ENCODE data around the gene COG5. TPM values are rescaled to one million over a fixed set of nuclear protein-coding genes. Genes with fewer than 3 reads are reported as not detected.

The COG5 gene
- total and polyA plus RNA-seq, 9 of the 15 experiments (the other 6 are each of a cell fraction or from before 2014, with no cell fraction given) = 15.3 to 75.1 (median 56.4) TPM

DNA sequence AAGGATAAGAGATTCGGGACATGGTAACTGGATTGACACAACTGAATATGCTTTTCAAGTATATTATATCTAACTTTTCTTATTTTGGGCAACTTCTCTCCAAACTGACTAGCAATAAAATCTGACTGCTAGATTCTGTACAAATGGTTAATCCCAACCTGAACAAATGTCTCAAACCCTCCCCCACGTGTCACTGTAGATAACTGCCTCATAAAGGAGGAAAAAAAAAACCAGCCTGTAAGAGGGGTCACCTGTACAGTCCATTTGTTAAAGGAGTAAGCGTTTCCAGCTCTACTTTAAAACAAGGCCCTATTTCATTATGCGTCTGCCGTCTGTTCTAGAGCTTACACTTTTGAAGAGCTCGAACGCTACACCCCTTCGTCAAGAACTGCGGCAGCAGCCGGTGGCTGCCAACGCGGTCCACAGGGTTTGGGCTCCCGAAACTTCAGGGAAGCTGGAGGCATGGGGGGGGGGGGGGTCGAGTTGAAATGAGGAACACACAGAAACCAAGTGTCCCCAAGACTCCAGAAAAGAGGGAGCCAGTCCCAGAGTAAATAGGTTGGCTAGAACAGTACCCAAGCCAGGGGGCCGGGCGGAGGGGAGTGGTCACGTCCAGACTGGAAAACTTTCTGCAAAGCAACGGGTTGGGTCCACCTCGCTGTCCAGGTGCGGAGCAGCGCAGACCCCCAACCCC lies 492 bp downstream of the COG5 start (continued):
- TF ChIP-seq REST (IDR thresholded peaks at IDR 0.05; ENCODE audit: borderline replicate concordance) (0 out of 2 replicates have a peak, but pooled peaks have one; percentile 15), REST (CRISPR knock-in tag; IDR thresholded peaks at IDR 0.05; ENCODE audit: low read depth) (no peak), NCOA1 (IDR thresholded peaks at IDR 0.05; ENCODE audit: low read depth) (no peak), ZKSCAN3 (CRISPR knock-in tag; IDR thresholded peaks at IDR 0.05) (no peak), SAP30 (IDR thresholded peaks at IDR 0.05; ENCODE audit: borderline replicate concordance, insufficient read depth, low read depth, low read length, poor library complexity, severe bottlenecking) (peak; percentile 70), TEAD1 (CRISPR knock-in tag; IDR thresholded peaks at IDR 0.05) (peak in 1 of 2 experiments; percentile 30; a peak in 1 of 4 replicates), NRF1 (conservative IDR thresholded peaks at IDR 0.05 in 1 of 2, IDR thresholded peaks at IDR 0.05 in 1 of 2) (no peak), RREB1 (CRISPR knock-in tag; IDR thresholded peaks at IDR 0.05) (0 out of 2 replicates have a peak, but pooled peaks have one; percentile 16), HIVEP1 (CRISPR knock-in tag; IDR thresholded peaks at IDR 0.05) (no peak)
- TF ChIP-seq, protein P1, sequence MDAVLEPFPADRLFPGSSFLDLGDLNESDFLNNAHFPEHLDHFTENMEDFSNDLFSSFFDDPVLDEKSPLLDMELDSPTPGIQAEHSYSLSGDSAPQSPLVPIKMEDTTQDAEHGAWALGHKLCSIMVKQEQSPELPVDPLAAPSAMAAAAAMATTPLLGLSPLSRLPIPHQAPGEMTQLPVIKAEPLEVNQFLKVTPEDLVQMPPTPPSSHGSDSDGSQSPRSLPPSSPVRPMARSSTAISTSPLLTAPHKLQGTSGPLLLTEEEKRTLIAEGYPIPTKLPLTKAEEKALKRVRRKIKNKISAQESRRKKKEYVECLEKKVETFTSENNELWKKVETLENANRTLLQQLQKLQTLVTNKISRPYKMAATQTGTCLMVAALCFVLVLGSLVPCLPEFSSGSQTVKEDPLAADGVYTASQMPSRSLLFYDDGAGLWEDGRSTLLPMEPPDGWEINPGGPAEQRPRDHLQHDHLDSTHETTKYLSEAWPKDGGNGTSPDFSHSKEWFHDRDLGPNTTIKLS (IDR thresholded peaks at IDR 0.05; ENCODE audit: borderline replicate concordance, low read depth) = peak; percentile 99
